Panc1 (cell line): ENCODE measurements around the gene ANO3.

Source experiments
- SIN3A ChIP-seq: IDR thresholded peaks from 2 replicates; pipeline ENCODE4 v1.6.1; 2012; ENCODE audit warnings: low read depth, mild to moderate bottlenecking, low read length, moderate library complexity, borderline replicate concordance; ENCODE audit not compliant: insufficient read depth
- TF ChIP-seq, protein P1 (sequence below): fragments of 450-650 bp; IDR thresholded peaks from 2 replicates; pipeline ENCODE4 v1.5.1; 2017; ENCODE audit warnings: mild to moderate bottlenecking
- TF ChIP-seq, protein P2 (sequence below), 2 experiments: IDR thresholded peaks; 2 replicates each; pipeline ENCODE4 v1.6.1; 2011 to 2012; ENCODE audit warnings: low read depth in 2 of 2, control low read depth in 1 of 2, low read length in 1 of 2, mild to moderate bottlenecking in 1 of 2, moderate library complexity in 1 of 2; ENCODE audit not compliant: insufficient read depth in 1 of 2

DNA sequence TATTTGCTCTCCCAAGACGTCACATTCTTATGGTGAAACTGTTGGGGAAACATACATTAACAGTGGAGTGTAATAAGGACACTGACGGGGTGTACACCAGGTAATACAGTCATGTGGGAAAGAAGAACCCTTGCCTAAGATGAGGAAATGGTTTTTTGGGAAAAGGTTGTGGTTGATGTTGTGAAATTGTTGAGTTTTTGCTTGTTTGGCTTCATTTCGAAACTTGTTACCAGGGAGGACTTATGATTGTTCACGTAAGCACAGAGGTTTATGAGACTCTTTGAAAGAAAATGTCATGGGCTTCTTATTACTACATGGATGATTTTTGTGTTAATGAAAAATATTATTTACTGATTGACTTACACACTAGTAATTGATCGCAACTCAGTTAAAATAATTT, 16.8 kb downstream of the ANO3 start:
- TF ChIP-seq, protein P1, sequence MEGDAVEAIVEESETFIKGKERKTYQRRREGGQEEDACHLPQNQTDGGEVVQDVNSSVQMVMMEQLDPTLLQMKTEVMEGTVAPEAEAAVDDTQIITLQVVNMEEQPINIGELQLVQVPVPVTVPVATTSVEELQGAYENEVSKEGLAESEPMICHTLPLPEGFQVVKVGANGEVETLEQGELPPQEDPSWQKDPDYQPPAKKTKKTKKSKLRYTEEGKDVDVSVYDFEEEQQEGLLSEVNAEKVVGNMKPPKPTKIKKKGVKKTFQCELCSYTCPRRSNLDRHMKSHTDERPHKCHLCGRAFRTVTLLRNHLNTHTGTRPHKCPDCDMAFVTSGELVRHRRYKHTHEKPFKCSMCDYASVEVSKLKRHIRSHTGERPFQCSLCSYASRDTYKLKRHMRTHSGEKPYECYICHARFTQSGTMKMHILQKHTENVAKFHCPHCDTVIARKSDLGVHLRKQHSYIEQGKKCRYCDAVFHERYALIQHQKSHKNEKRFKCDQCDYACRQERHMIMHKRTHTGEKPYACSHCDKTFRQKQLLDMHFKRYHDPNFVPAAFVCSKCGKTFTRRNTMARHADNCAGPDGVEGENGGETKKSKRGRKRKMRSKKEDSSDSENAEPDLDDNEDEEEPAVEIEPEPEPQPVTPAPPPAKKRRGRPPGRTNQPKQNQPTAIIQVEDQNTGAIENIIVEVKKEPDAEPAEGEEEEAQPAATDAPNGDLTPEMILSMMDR: no peak
- TF ChIP-seq SIN3A: no peak
- TF ChIP-seq, protein P2, sequence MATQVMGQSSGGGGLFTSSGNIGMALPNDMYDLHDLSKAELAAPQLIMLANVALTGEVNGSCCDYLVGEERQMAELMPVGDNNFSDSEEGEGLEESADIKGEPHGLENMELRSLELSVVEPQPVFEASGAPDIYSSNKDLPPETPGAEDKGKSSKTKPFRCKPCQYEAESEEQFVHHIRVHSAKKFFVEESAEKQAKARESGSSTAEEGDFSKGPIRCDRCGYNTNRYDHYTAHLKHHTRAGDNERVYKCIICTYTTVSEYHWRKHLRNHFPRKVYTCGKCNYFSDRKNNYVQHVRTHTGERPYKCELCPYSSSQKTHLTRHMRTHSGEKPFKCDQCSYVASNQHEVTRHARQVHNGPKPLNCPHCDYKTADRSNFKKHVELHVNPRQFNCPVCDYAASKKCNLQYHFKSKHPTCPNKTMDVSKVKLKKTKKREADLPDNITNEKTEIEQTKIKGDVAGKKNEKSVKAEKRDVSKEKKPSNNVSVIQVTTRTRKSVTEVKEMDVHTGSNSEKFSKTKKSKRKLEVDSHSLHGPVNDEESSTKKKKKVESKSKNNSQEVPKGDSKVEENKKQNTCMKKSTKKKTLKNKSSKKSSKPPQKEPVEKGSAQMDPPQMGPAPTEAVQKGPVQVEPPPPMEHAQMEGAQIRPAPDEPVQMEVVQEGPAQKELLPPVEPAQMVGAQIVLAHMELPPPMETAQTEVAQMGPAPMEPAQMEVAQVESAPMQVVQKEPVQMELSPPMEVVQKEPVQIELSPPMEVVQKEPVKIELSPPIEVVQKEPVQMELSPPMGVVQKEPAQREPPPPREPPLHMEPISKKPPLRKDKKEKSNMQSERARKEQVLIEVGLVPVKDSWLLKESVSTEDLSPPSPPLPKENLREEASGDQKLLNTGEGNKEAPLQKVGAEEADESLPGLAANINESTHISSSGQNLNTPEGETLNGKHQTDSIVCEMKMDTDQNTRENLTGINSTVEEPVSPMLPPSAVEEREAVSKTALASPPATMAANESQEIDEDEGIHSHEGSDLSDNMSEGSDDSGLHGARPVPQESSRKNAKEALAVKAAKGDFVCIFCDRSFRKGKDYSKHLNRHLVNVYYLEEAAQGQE (IDR thresholded peaks at IDR 0.05; ENCODE audit: insufficient read depth in 1 of 2, low read depth in 2 of 2, low read length in 1 of 2): no peak
